Stimulated activated CD4-positive, alpha-beta T cell treated with anti-CD3 and anti-CD28 coated beads, Interleukin-4, amount 100 ng/mL, for 1 hour (primary cell): Measurements from ENCODE around the gene POU2AF2.

Experiments
- DNase-seq: peaks from one replicate; pipeline ENCODE4 v3.0.0-alpha.2; 2020

Gene POU2AF2

DNA sequence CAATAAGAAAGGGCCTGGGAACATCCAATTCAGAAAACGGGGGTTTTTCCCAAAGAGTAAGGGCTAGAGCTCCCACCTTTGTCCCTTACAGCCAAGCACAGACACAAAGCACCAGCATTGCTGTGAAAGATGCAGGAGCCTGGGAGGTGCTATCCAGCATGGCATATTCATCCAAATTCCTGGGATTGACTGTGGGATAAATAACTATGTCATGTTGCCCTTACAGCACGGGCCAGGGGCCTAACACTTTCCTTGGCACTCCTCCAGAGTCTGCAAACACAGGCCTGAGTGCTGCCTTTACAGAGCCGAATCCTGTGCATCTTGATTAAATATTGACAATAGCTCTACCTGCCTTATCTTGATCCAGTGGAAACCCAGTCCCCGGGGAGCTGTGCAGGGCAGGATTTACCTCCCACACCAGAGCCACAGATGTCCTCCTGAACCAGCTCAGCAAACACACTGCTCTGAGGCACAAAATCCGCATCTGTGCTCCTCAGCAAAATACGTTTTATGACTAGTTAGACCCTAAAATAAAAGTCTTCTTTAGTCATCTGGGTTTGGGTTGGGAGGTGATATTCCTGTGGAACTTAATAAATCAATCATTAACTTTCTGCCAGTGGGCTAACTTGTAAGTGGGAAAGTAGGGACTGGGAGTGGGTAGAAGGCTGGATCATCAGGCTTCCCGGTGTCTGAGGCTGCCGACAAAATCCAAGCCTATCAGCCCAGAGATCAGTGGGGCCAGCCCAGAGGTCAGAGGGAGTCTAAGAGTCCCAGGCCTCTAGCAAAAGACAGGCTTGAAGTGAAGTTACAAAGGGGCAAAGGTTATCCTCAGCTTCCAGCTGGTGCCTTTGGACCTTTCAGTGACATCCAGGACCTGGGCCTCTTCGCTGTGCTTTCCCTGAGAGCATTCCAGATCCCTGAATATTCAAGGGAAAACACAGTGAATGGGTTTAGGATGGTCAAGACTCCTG is 89.3 kb downstream of the POU2AF2 start:
- no peak for DNase-seq

DNA sequence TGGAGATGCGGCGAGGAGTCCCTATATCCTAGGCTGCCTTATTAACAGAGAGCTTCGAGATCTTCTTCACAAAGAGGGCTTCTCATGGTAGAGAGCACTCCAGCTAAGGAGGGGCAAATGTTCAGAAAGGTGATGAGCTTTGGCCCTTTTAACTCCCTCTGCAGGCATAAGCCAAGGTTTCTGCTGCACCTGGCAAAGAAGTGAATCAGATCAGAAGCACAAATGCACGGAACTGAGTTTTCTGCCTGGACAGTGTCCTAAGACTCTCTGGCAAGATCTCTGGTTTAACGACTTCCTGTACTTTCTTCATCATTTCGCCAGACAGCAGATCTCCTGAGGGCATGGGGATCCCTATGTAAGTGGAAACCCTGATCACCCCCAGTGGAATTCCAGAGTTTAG is 90.0 kb downstream of the POU2AF2 start:
- DNase-seq, result no peak
